SU-DHL-6 (cell line): ENCODE measurements around the gene CDK16.

Experiments
- H2AFZ ChIP-seq: fragments of 200-600 bp; sonication (generic); 2 replicates; pipeline ENCODE4 v1.6.1; 2014; ENCODE audit warnings: low read depth, mild to moderate bottlenecking, moderate library complexity, mixed read lengths, antibody characterized with exemption, low read length; ENCODE audit not compliant: severe bottlenecking
- H3F3A ChIP-seq: fragments of 200-600 bp; shearing (Covaris generic); 2 replicates; pipeline ENCODE4 v1.6.0; 2016; ENCODE audit warnings: antibody characterized with exemption, mild to moderate bottlenecking; ENCODE audit not compliant: insufficient read depth
- H3K27ac ChIP-seq: fragments of 200-600 bp; sonication (generic); 2 replicates; pipeline ENCODE4 v1.5.1; 2016; ENCODE audit warnings: low read depth, mild to moderate bottlenecking, low read length, moderate library complexity, mixed read lengths
- H3K27me3 ChIP-seq: fragments of 200-600 bp; sonication (generic), shearing (Covaris generic); 2 replicates; pipeline ENCODE4 v1.6.0; 2014; ENCODE audit warnings: mild to moderate bottlenecking, low read length
- H3K36me3 ChIP-seq: fragments of 200-600 bp; sonication (generic); 2 replicates; pipeline ENCODE4 v1.6.1; 2014; ENCODE audit warnings: mild to moderate bottlenecking, low read length, mixed read lengths
- H3K4me2 ChIP-seq: fragments of 300-600, 200-600 bp; shearing (Covaris generic), sonication (generic); 2 replicates; pipeline ENCODE4 v1.6.0; 2014; ENCODE audit warnings: low read length, low read depth, mild to moderate bottlenecking; ENCODE audit not compliant: poor library complexity, severe bottlenecking
- H3K4me3 ChIP-seq: fragments of 200-600 bp; sonication (generic); 2 replicates; pipeline ENCODE4 v1.5.1; 2014; ENCODE audit warnings: antibody characterized with exemption, low read length, mild to moderate bottlenecking, mixed read lengths; ENCODE audit not compliant: insufficient read depth, poor library complexity, severe bottlenecking
- H3K79me2 ChIP-seq: fragments of 200-600 bp; sonication (generic); 2 replicates; pipeline ENCODE4 v1.6.1; 2014; ENCODE audit warnings: mild to moderate bottlenecking, low read length, moderate library complexity; ENCODE audit not compliant: insufficient read depth
- H3K9ac ChIP-seq: fragments of 200-600 bp; sonication (generic); 2 replicates; pipeline ENCODE4 v1.7.0; 2014; ENCODE audit warnings: mild to moderate bottlenecking, low read length
- H3K9me2 ChIP-seq: fragments of 200-600 bp; sonication (generic); replicated peaks from 2 replicates; pipeline ENCODE4 v1.6.1; 2014; ENCODE audit warnings: low read length; ENCODE audit not compliant: insufficient read depth
- H3K9me3 ChIP-seq: fragments of 200-600 bp; sonication (generic); 2 replicates; pipeline ENCODE4 v1.6.1; 2014; ENCODE audit warnings: low read length, mixed read lengths; ENCODE audit not compliant: insufficient read depth
- H4K20me1 ChIP-seq: fragments of 200-600 bp; sonication (generic); 2 replicates; pipeline ENCODE4 v1.6.1; 2014; ENCODE audit warnings: low read depth, mild to moderate bottlenecking, antibody characterized with exemption, low read length, moderate library complexity, mixed read lengths
- CTCF ChIP-seq: fragments of 200-600 bp; sonication (generic); IDR thresholded peaks from one replicate; pipeline ENCODE4 v1.5.1; 2017; ENCODE audit warnings: antibody characterized with exemption, mild to moderate bottlenecking, low read length, moderate library complexity; ENCODE audit not compliant: insufficient read depth, poor library complexity, severe bottlenecking
- EZH2phosphoT487 ChIP-seq: fragments of 200-600 bp; sonication (generic), shearing (Covaris generic); conservative IDR thresholded peaks from 2 replicates; pipeline ENCODE4 v1.6.1; 2018; ENCODE audit warnings: mild to moderate bottlenecking, antibody characterized with exemption, low read length, moderate library complexity, mixed read lengths

CDK16 gene

GRCh38 chrX:47273011-47273730 is 54.7 kb downstream of the CDK16 start:
- Histone ChIP-seq H3K36me3 (no peaks in the 10 kb centered on the region), H3K9ac (no peak overlapping the region), H2AFZ (no peak overlapping the region), H3K9me3 (no peaks in the 10 kb centered on the region), H3K27ac (no peak overlapping the region), H3K79me2 (no peaks in the 10 kb centered on the region), H4K20me1 (no peaks in the 10 kb centered on the region), H3K4me2 (no peak overlapping the region), H3K9me2 (no peaks in the 10 kb centered on the region), H3K27me3 (no peaks in the 10 kb centered on the region), H3F3A (no peaks in the 10 kb centered on the region), H3K4me3 (no peak overlapping the region)
- TF ChIP-seq CTCF, result no peak
- no peak for TF ChIP-seq EZH2phosphoT487

- Histone ChIP-seq H3K79me2 (no peaks in the 10 kb centered on the region), H3K9me2 (no peaks in the 10 kb centered on the region), H4K20me1 (no peaks in the 10 kb centered on the region), H3K9me3 (no peaks in the 10 kb centered on the region), H3K27ac (no peak overlapping the region), H2AFZ (no peak overlapping the region), H3K27me3 (no peaks in the 10 kb centered on the region), H3K4me3 (no peak overlapping the region), H3K36me3 (no peaks in the 10 kb centered on the region), H3K4me2 (no peak overlapping the region), H3F3A (no peaks in the 10 kb centered on the region), H3K9ac (no peak overlapping the region)
- TF ChIP-seq CTCF (no peak), EZH2phosphoT487 (no peak)
Measured at GRCh38 chrX:47278691-47279090, 60.2 kb downstream of the CDK16 start.
